Neural cell (in vitro differentiated cells): ENCODE measurements around the gene MAGEA3.

ENCODE experiments used
- CTCF ChIP-seq: fragments of 450-650 bp; IDR thresholded peaks from 2 replicates; pipeline ENCODE4 v1.5.1; 2014; ENCODE audit warnings: antibody characterized with exemption, mild to moderate bottlenecking, moderate library complexity; ENCODE audit not compliant: poor library complexity, severe bottlenecking
- EP300 ChIP-seq: fragments of 450-650 bp; conservative IDR thresholded peaks from 2 replicates; pipeline ENCODE4 v1.6.1; 2014; ENCODE audit warnings: antibody characterized with exemption, mild to moderate bottlenecking, moderate library complexity; ENCODE audit not compliant: poor library complexity, severe bottlenecking
- EZH2 ChIP-seq: fragments of 200-600, 300-800 bp; shearing (Covaris generic), sonication (generic); IDR thresholded peaks from 2 replicates; pipeline ENCODE4 v1.6.1; 2014; ENCODE audit warnings: antibody characterized with exemption, low read length, borderline replicate concordance, mild to moderate bottlenecking; ENCODE audit not compliant: insufficient read depth, poor library complexity, severe bottlenecking
- POLR2AphosphoS5 ChIP-seq: IDR thresholded peaks from 2 replicates; pipeline ENCODE4 v1.6.1; 2012
- RAD21 ChIP-seq: fragments of 450-650 bp; conservative IDR thresholded peaks from 2 replicates; pipeline ENCODE4 v1.6.1; 2014; ENCODE audit warnings: antibody characterized with exemption, mild to moderate bottlenecking, moderate library complexity
- REST ChIP-seq: IDR thresholded peaks from 2 replicates; pipeline ENCODE4 v1.6.1; 2012; ENCODE audit warnings: borderline replicate concordance
- SMC3 ChIP-seq: fragments of 450-650 bp; conservative IDR thresholded peaks from 2 replicates; pipeline ENCODE4 v1.6.1; 2014; ENCODE audit warnings: antibody characterized with exemption, mild to moderate bottlenecking, moderate library complexity; ENCODE audit not compliant: poor library complexity
- TAF1 ChIP-seq: IDR thresholded peaks from 2 replicates; pipeline ENCODE4 v1.6.1; 2012; ENCODE audit warnings: low read depth

- TF ChIP-seq CTCF (no peak), EZH2 (no peak), POLR2AphosphoS5 (no peak), TAF1 (no peak), SMC3 (no peak), RAD21 (no peak), EP300 (no peak), REST (no peak)
Measured at GRCh38 chrX:152656890-152657289, 41.7 kb upstream of the MAGEA3 start.
